GM21526 (cell line): ENCODE measurements around the gene NMU.
"Not testable (repeated sequence)": the region's sequence is repeated elsewhere in the genome, so short reads cannot be mapped to it uniquely, and the experiment has no call there.

Source experiments
- ATAC-seq: cut with Tn5 transposase; IDR thresholded peaks from one replicate; pipeline ENCODE4 v1.9.1; 2021; ENCODE audit warnings: moderate library complexity; ENCODE audit not compliant: unreplicated experiment, low FRiP score

The NMU gene

GRCh38 chr4:55635741-55636655, at the start of gene NMU:
Gene NMU (minus strand): TSS chr4:55636298. CDS start chr4:55636192, 106 bp downstream.
- ATAC-seq, result peak; percentile 81

GRCh38 chr4:55684276-55684675, 48.2 kb upstream of the NMU start:
- ATAC-seq, result no peak

GRCh38 chr4:55682797-55683196, 46.7 kb upstream of the NMU start:
- not testable (repeated sequence) for ATAC-seq

GRCh38 chr4:55682295-55682694, 46.2 kb upstream of the NMU start:
- no peak for ATAC-seq

GRCh38 chr4:55681430-55681829, 45.3 kb upstream of the NMU start:
- ATAC-seq, result no peak

- ATAC-seq, result no peak
Observed at GRCh38 chr4:55675196-55675793, 39.2 kb upstream of the NMU start.

- no peak for ATAC-seq
Observed at GRCh38 chr4:55673424-55673823, 37.3 kb upstream of the NMU start.

GRCh38 chr4:55671667-55672066, 35.6 kb upstream of the NMU start:
- ATAC-seq, result no peak

GRCh38 chr4:55670695-55671094, 34.6 kb upstream of the NMU start:
- ATAC-seq, result no peak

GRCh38 chr4:55668449-55668848, 32.4 kb upstream of the NMU start:
- no peak for ATAC-seq

GRCh38 chr4:55666535-55666934, 30.4 kb upstream of the NMU start:
- ATAC-seq, result no peak

GRCh38 chr4:55663145-55663544, 27.0 kb upstream of the NMU start:
- no peak for ATAC-seq

- no peak for ATAC-seq
Observed at GRCh38 chr4:55661398-55662056, 25.4 kb upstream of the NMU start.

- no peak for ATAC-seq
Observed at GRCh38 chr4:55658657-55659056, 22.6 kb upstream of the NMU start.

GRCh38 chr4:55654131-55654530, 18.0 kb upstream of the NMU start:
- no peak for ATAC-seq

GRCh38 chr4:55650483-55650882, 14.4 kb upstream of the NMU start:
- no peak for ATAC-seq

GRCh38 chr4:55637272-55637820, 1.2 kb upstream of the NMU start:
- ATAC-seq, result no peak

GRCh38 chr4:55636656-55636999, 530 bp upstream of the NMU start:
- ATAC-seq, result no peak

GRCh38 chr4:55635282-55635681, 816 bp downstream of the NMU start:
- ATAC-seq, result no peak

- ATAC-seq, result no peak
Observed at GRCh38 chr4:55634417-55635128, 1.5 kb downstream of the NMU start.

GRCh38 chr4:55633903-55634302, 2.2 kb downstream of the NMU start:
- ATAC-seq, result no peak
